ENCODE data around the gene TUBE1. TPM values are rescaled to one million over a fixed set of nuclear protein-coding genes. Genes with fewer than 3 reads are reported as not detected.

Gene TUBE1, protein sequence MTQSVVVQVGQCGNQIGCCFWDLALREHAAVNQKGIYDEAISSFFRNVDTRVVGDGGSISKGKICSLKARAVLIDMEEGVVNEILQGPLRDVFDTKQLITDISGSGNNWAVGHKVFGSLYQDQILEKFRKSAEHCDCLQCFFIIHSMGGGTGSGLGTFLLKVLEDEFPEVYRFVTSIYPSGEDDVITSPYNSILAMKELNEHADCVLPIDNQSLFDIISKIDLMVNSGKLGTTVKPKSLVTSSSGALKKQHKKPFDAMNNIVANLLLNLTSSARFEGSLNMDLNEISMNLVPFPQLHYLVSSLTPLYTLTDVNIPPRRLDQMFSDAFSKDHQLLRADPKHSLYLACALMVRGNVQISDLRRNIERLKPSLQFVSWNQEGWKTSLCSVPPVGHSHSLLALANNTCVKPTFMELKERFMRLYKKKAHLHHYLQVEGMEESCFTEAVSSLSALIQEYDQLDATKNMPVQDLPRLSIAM
- 10 to 100 TPM in 2 of 4 donors, 1 to 10 TPM in 2; 6.1 to 14.7 (median 10.0) TPM for total RNA-seq

DNA sequence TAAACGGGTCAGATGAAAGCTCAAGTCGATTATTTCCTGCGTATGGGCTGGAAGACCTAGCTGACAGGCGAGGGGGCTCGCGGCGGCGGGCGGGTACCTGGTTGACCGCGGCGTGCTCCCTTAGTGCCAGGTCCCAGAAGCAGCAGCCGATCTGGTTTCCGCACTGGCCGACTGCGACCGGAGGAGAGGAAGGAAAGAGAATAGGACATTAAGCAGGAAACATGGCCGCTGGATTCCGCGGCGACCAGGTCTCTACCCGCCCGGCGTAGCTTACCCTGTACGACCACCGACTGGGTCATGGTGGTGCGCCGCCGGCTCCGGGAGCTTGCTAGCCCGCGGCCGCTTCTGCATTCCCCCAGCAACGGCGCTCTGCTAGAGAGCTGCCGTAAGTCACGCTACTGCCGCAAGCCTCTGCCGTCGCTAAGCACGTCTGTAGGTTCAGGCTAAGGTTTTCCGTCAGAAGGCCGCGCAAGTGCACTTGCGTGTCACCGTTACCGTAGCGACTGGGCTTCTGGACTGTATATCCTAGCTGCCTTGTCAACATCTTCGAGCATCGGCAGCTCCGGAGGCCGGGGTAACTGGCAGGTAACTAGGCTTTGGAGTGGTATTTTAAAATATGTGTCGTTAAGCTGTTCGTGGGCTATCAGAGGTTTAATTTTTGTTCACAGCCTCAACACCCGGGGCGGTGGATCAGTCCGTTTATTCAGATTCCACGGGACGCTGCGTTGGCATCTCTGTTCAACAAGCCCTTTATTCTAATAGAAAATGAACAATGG, at the start of gene TUBE1, which contains the start of gene FAM229B:
TUBE1 (minus strand) TSS at position 347 of the 776 bp plus-strand sequence; CDS start at position 299, 48 bp downstream.
FAM229B (plus strand) TSS at position 456 of the 776 bp plus-strand sequence. CDS start 11,693 bp downstream, outside the sequence.
- peaks cover 13 to 19% of the 10 kb centered on the region in 2 donors for H3K4me1 ChIP-seq
- H3K27ac ChIP-seq, result peak within 1 kb of the TSS; percentile 81 to 89 (median 86)
- H3K9me3 ChIP-seq, result no peaks in the 10 kb centered on the region
- H3K27me3 ChIP-seq, result no peaks in the 10 kb centered on the region
- intact Hi-C loops (cut with DNase I; ENCODE audit: low total_unique reads), result no loop called here
- peak; percentile 98 to 99 for ATAC-seq
- peak; percentile 66 to 74 for TF ChIP-seq POLR2A (IDR thresholded peaks at IDR 0.05)
- TF ChIP-seq, protein P1, sequence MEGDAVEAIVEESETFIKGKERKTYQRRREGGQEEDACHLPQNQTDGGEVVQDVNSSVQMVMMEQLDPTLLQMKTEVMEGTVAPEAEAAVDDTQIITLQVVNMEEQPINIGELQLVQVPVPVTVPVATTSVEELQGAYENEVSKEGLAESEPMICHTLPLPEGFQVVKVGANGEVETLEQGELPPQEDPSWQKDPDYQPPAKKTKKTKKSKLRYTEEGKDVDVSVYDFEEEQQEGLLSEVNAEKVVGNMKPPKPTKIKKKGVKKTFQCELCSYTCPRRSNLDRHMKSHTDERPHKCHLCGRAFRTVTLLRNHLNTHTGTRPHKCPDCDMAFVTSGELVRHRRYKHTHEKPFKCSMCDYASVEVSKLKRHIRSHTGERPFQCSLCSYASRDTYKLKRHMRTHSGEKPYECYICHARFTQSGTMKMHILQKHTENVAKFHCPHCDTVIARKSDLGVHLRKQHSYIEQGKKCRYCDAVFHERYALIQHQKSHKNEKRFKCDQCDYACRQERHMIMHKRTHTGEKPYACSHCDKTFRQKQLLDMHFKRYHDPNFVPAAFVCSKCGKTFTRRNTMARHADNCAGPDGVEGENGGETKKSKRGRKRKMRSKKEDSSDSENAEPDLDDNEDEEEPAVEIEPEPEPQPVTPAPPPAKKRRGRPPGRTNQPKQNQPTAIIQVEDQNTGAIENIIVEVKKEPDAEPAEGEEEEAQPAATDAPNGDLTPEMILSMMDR (IDR thresholded peaks at IDR 0.05 in 4 of 5, conservative IDR thresholded peaks at IDR 0.05 in 1 of 5), result peak in 1 of 5 experiments; percentile 28
- in situ Hi-C loops (cut with MboI; ENCODE audit: low sequenced_read_pairs in 4 of 4), result no loop called here
- DNase-seq, result peak; percentile 87 to 90
- H3K4me3 ChIP-seq, result peak within 1 kb of the TSS; percentile 79 to 86 (median 82)
- peaks cover 0 to 9% of the 10 kb centered on the region in 2 donors for H3K36me3 ChIP-seq

DNA sequence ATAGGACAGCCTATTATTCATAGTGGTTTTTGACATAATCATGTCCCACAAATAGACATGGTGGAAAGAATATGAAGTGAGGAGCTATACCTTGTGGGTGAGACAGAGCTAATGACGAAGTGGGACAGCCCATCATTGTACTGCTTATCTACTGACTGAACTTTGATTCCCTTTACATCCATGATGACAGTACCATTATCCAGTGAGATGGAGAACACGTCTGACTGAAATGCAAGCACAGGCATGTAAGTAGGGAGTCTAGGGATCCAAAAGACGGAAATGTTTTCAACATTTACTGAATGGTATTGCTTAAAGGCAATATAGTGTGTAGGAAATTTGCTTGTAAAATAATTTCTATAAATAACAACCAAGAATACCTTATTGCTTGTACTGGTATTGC, 43.6 kb upstream of the TUBE1 start:
- H3K27ac ChIP-seq, result no peak overlapping the region
- intact Hi-C loops (cut with DNase I; ENCODE audit: low total_unique reads), result no loop called here
- TF ChIP-seq, protein P1 (IDR thresholded peaks at IDR 0.05 in 4 of 5, conservative IDR thresholded peaks at IDR 0.05 in 1 of 5), result no peak
- no peak for TF ChIP-seq POLR2A (IDR thresholded peaks at IDR 0.05)

DNA sequence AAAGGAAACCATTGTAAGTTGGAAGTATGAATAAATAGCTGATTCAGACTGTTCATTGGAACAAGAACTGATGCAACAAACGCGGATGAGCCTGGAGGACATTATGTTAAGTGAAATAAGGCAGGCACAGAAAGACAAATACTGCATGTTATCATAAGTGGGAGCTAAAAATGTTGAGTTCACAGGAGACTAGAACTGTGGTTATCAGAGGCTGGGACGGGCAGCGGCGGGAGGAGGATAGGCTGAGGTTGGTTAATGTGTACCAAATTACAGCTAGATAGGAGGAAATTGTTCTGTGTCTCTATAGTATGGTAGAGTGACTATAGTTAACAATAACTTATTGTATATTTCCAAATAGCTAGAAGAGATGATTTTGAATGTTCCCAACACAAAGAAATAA, 40.9 kb upstream of the TUBE1 start:
- DNase-seq (no peak), ATAC-seq (no peak)
- Histone ChIP-seq H3K4me1 (no peaks in the 10 kb centered on the region), H3K27ac (no peak overlapping the region), H3K36me3 (no peaks in the 10 kb centered on the region), H3K27me3 (no peaks in the 10 kb centered on the region), H3K9me3 (no peaks in the 10 kb centered on the region), H3K4me3 (no peak overlapping the region)
- TF ChIP-seq POLR2A (IDR thresholded peaks at IDR 0.05), result no peak
- in situ Hi-C loops (cut with MboI; ENCODE audit: low sequenced_read_pairs in 4 of 4), result no loop called here
- intact Hi-C loops (cut with DNase I; ENCODE audit: low total_unique reads), result no loop called here

More for the DNA sequence above, 43.6 kb upstream of the TUBE1 start:
- ATAC-seq (no peak), DNase-seq (no peak)
- Histone ChIP-seq H3K4me3 (no peak overlapping the region), H3K27me3 (no peaks in the 10 kb centered on the region), H3K4me1 (no peaks in the 10 kb centered on the region), H3K9me3 (no peaks in the 10 kb centered on the region), H3K36me3 (no peaks in the 10 kb centered on the region)
- in situ Hi-C loops (cut with MboI; ENCODE audit: low sequenced_read_pairs in 4 of 4), result no loop called here

DNA sequence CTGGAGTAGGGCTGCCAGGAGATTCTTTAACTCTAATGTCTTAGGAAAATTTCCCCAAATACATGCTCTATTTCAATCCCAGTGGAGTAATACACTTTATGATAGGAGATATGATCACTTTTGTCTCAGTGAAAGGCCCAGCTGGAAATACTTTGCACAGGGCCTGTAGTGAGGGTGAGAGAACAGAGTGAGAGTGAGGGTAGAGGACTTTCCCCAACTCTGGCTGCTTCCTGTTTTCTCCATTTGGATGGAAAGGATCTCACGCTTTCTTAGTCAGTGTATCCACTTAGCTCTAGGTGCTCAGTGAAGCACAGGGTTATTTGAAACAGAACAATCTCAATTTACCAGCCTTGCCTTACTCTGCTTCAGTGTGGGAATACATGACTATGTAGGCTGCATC, 36.7 kb upstream of the TUBE1 start:
- Histone ChIP-seq H3K9me3 (no peaks in the 10 kb centered on the region), H3K4me1 (no peaks in the 10 kb centered on the region), H3K27me3 (no peaks in the 10 kb centered on the region), H3K4me3 (no peak overlapping the region), H3K36me3 (peaks cover 0 to 5% of the 10 kb centered on the region in 2 donors), H3K27ac (no peak overlapping the region)
- DNase-seq (no peak), ATAC-seq (no peak)
- in situ Hi-C loops (cut with MboI; ENCODE audit: low sequenced_read_pairs in 4 of 4), result no loop called here
- TF ChIP-seq, protein P1 (IDR thresholded peaks at IDR 0.05 in 4 of 5, conservative IDR thresholded peaks at IDR 0.05 in 1 of 5), result no peak
- TF ChIP-seq POLR2A (IDR thresholded peaks at IDR 0.05), result no peak
- intact Hi-C loops (cut with DNase I; ENCODE audit: low total_unique reads), result no loop called here

DNA sequence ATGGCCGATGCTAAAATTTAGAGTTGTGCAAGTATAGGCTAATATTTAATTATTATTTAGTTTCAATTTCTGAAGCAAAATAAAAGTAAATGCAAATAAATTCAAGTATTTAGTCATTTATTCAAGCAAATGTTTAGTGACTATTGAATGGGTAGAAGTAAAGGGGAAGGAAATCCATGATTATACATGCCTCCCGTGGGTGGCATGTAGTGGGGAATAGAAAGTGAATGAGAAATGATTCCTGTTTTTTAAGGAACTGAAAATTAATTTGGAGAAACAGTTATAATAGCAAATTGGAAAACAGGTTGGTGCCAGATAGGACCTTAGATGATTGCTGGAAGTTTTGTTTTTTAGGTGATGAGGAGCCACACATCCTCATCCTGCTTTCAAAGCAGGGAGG, 35.5 kb upstream of the TUBE1 start:
- in situ Hi-C loops (cut with MboI; ENCODE audit: low sequenced_read_pairs in 4 of 4), result no loop called here
- Histone ChIP-seq H3K9me3 (no peaks in the 10 kb centered on the region), H3K27ac (no peak overlapping the region), H3K36me3 (peaks cover 0 to 5% of the 10 kb centered on the region in 2 donors), H3K27me3 (no peaks in the 10 kb centered on the region), H3K4me3 (no peak overlapping the region), H3K4me1 (no peaks in the 10 kb centered on the region)
- DNase-seq (no peak), ATAC-seq (no peak)
- no peak for TF ChIP-seq POLR2A (IDR thresholded peaks at IDR 0.05)
- intact Hi-C loops (cut with DNase I; ENCODE audit: low total_unique reads), result no loop called here
